Measurements from ENCODE around the gene FAM168A. TPM values are rescaled to one million over a fixed set of nuclear protein-coding genes. Genes with fewer than 3 reads are reported as not detected.

Gene FAM168A
- total RNA-seq, 1 donor from 2014 or later: 52.2 TPM

GRCh38 chr11:73641668-73642067 lies 43.8 kb upstream of the FAM168A start:
- Mint-ChIP-seq H3K36me3 (ENCODE audit: unreplicated experiment) (no peaks in the 10 kb centered on the region), H3K4me1 (ENCODE audit: unreplicated experiment) (no peaks in the 10 kb centered on the region), H3K9me3 (ENCODE audit: unreplicated experiment) (no peaks in the 10 kb centered on the region), H3K27me3 (ENCODE audit: unreplicated experiment) (peaks cover 20% of the 10 kb centered on the region), H3K4me3 (ENCODE audit: unreplicated experiment) (no peak overlapping the region), H3K27ac (ENCODE audit: unreplicated experiment) (no peak overlapping the region)
- DNase-seq (ENCODE audit: extremely low spot score, unreplicated experiment): no peak
- no peak for TF ChIP-seq CTCF (IDR thresholded peaks at IDR 0.05)

- no peak for DNase-seq (ENCODE audit: extremely low spot score, unreplicated experiment)
- no peaks in the 10 kb centered on the region for H3K9me3 Mint-ChIP-seq (ENCODE audit: unreplicated experiment)
- no peaks in the 10 kb centered on the region for H3K36me3 Mint-ChIP-seq (ENCODE audit: unreplicated experiment)
- TF ChIP-seq CTCF (IDR thresholded peaks at IDR 0.05): no peak
- H3K27ac Mint-ChIP-seq (ENCODE audit: unreplicated experiment): no peak overlapping the region
- no peak overlapping the region for H3K4me3 Mint-ChIP-seq (ENCODE audit: unreplicated experiment)
- peaks cover 16% of the 10 kb centered on the region for H3K27me3 Mint-ChIP-seq (ENCODE audit: unreplicated experiment)
- no peaks in the 10 kb centered on the region for H3K4me1 Mint-ChIP-seq (ENCODE audit: unreplicated experiment)
Measured at GRCh38 chr11:73640592-73640991, 42.7 kb upstream of the FAM168A start.

DNA sequence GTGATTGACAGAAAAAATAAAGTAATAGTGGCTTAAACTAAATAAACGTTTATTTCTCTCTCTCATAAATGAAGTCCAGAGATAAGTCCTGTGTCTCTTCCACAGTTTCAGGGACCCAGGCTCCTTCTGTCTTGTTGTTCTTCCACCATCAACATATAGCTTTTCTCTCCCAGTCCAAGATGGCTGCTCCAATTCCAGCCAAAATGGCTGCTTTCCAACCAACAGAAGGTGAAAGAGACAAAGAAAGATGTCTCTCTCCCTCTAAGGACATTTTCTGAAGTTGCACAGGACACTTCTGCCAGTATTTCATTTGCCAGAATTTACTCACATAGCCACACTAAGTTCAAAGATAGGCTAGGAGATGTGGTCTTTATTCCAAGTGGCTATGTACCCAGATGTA lies 39.1 kb upstream of the FAM168A start:
- no peak for DNase-seq (ENCODE audit: extremely low spot score, unreplicated experiment)

DNA sequence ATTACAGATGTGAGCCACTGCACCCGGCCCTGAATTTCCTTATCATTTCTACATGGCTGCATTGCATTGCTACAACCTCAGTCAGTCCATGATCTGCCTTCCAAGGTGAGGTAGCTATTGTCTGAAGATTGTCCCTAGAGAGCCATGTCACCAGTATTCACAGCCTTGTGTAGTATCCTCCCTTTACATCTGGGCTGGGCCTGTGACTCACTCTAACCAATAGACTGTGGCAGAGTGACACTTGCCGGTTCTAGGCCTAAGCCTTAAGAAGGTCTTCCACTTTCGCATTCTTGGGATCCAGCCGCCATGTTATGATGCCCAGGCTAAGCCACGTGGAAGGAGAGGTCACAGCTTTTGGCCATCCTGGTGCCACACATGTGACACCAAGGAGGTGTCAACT lies 38.3 kb upstream of the FAM168A start:
- no peak for DNase-seq (ENCODE audit: extremely low spot score, unreplicated experiment)
- no peak overlapping the region for H3K4me3 Mint-ChIP-seq (ENCODE audit: unreplicated experiment)
- no peaks in the 10 kb centered on the region for H3K36me3 Mint-ChIP-seq (ENCODE audit: unreplicated experiment)
- H3K4me1 Mint-ChIP-seq (ENCODE audit: unreplicated experiment): no peaks in the 10 kb centered on the region
- no peak overlapping the region for H3K27ac Mint-ChIP-seq (ENCODE audit: unreplicated experiment)
- no peaks in the 10 kb centered on the region for H3K9me3 Mint-ChIP-seq (ENCODE audit: unreplicated experiment)
- TF ChIP-seq CTCF (IDR thresholded peaks at IDR 0.05): no peak
- peaks cover 7% of the 10 kb centered on the region for H3K27me3 Mint-ChIP-seq (ENCODE audit: unreplicated experiment)

More for the DNA sequence above, 39.1 kb upstream of the FAM168A start:
- no peaks in the 10 kb centered on the region for H3K36me3 Mint-ChIP-seq (ENCODE audit: unreplicated experiment)
- TF ChIP-seq CTCF (IDR thresholded peaks at IDR 0.05): no peak
- H3K4me3 Mint-ChIP-seq (ENCODE audit: unreplicated experiment): no peak overlapping the region
- H3K4me1 Mint-ChIP-seq (ENCODE audit: unreplicated experiment): no peaks in the 10 kb centered on the region
- no peaks in the 10 kb centered on the region for H3K9me3 Mint-ChIP-seq (ENCODE audit: unreplicated experiment)
- H3K27ac Mint-ChIP-seq (ENCODE audit: unreplicated experiment): no peak overlapping the region
- peaks cover 9% of the 10 kb centered on the region for H3K27me3 Mint-ChIP-seq (ENCODE audit: unreplicated experiment)

GRCh38 chr11:73635721-73636120 lies 37.8 kb upstream of the FAM168A start:
- Mint-ChIP-seq H3K36me3 (ENCODE audit: unreplicated experiment) (no peaks in the 10 kb centered on the region), H3K27ac (ENCODE audit: unreplicated experiment) (no peak overlapping the region), H3K4me1 (ENCODE audit: unreplicated experiment) (no peaks in the 10 kb centered on the region)

More at GRCh38 chr11:73635721-73636120, 37.8 kb upstream of the FAM168A start:
- no peak for DNase-seq (ENCODE audit: extremely low spot score, unreplicated experiment)
- Mint-ChIP-seq H3K4me3 (ENCODE audit: unreplicated experiment) (no peak overlapping the region), H3K27me3 (ENCODE audit: unreplicated experiment) (peaks cover 6% of the 10 kb centered on the region), H3K9me3 (ENCODE audit: unreplicated experiment) (no peaks in the 10 kb centered on the region)
- TF ChIP-seq CTCF (IDR thresholded peaks at IDR 0.05): no peak

Measured in osteocyte (in vitro differentiated cells).